Measurements from ENCODE around the gene CDK7. TPM values are rescaled to one million over a fixed set of nuclear protein-coding genes. Genes with fewer than 3 reads are reported as not detected.

The CDK7 gene
- total and polyA plus RNA-seq, 12 donors: 10.5 to 17.9 (median 13.7) TPM

DNA sequence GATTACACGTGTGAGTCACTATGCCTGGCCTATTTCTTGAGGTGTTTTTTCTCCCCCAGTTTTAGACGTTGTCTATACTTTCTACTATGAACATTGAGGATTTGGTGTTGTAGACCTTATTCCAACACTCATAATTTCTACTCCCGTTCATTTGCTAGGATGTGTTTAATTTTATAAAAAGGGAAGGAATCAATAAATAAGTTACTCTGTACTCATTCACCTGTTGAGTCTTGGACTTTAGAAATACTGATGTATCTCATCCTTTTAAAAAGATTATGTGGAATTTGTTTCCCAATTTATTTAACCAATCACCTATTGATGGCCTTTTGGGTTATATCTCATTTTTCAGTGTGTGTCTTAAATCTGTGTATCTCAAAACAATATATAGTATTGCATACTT, 3.2 kb downstream of the CDK7 start:
- ATAC-seq (no peak), DNase-seq (no peak)
- TF ChIP-seq, protein P1, sequence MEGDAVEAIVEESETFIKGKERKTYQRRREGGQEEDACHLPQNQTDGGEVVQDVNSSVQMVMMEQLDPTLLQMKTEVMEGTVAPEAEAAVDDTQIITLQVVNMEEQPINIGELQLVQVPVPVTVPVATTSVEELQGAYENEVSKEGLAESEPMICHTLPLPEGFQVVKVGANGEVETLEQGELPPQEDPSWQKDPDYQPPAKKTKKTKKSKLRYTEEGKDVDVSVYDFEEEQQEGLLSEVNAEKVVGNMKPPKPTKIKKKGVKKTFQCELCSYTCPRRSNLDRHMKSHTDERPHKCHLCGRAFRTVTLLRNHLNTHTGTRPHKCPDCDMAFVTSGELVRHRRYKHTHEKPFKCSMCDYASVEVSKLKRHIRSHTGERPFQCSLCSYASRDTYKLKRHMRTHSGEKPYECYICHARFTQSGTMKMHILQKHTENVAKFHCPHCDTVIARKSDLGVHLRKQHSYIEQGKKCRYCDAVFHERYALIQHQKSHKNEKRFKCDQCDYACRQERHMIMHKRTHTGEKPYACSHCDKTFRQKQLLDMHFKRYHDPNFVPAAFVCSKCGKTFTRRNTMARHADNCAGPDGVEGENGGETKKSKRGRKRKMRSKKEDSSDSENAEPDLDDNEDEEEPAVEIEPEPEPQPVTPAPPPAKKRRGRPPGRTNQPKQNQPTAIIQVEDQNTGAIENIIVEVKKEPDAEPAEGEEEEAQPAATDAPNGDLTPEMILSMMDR (IDR thresholded peaks at IDR 0.05): no peak
- WGBS, 2 donors: 85 to 90% methylated on average over 3 of the region's 3 CpGs
- no peaks in the 10 kb centered on the region for H3K27me3 ChIP-seq
- peaks cover 4 to 34% (median 18%) of the 10 kb centered on the region in 9 donors for H3K4me1 ChIP-seq
- H3K36me3 ChIP-seq: peaks cover 0 to 43% (median 6%) of the 10 kb centered on the region in 9 donors
- no peak overlapping the region for H3K4me3 ChIP-seq
- H3K9me3 ChIP-seq: no peaks in the 10 kb centered on the region
- intact Hi-C loops (cut with DNase I): loop anchor here in 4 of 10 donors (10.0 kb wide), 3 partner anchors 73 to 143 kb away; partner anchors contain the start of genes AK6 (in 2 of the 4), RAD17 (in 2 of the 4), TAF9 (in 2 of the 4) and CCNB1 (in 1 of the 4)
- no peak overlapping the region for H3K27ac ChIP-seq

DNA sequence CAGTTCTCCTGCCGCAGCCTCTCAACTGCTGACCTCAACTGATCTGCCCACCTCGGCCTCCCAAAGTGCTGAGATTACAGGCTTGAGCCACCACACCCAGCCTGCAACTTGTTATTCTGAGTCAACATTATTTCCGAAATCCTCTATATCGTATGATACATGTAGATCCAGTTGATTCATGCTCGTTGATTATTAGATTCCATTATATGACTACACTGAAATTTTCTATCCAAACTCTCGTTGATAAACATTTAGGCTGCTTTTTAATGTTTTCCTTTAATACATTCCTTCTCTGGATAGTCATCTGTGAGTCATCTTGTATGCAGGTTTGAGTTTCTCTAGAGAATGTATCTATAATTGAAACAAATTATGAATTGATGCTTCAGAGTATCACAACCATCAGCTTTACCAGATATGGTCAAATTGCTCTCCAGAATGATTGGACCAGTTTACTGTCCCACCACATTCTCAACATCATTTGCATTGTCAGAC, 4.1 kb downstream of the CDK7 start:
- 87 to 94% methylated on average over 6 of the region's 6 CpGs for WGBS, 2 donors
- H3K4me3 ChIP-seq: no peak overlapping the region
- peaks cover 4 to 37% (median 18%) of the 10 kb centered on the region in 9 donors for H3K4me1 ChIP-seq
- peaks cover 0 to 43% (median 6%) of the 10 kb centered on the region in 9 donors for H3K36me3 ChIP-seq
- no peaks in the 10 kb centered on the region for H3K9me3 ChIP-seq
- H3K27ac ChIP-seq: no peak overlapping the region
- ATAC-seq: no peak
- no peaks in the 10 kb centered on the region for H3K27me3 ChIP-seq
- no peak for DNase-seq
- TF ChIP-seq, protein P1 (IDR thresholded peaks at IDR 0.05): no peak
- intact Hi-C loops (cut with DNase I): loop anchor here in 4 of 10 donors (10.0 kb wide), 3 partner anchors 74 to 144 kb away; partner anchors contain the start of genes AK6 (in 2 of the 4), RAD17 (in 2 of the 4), TAF9 (in 2 of the 4) and CCNB1 (in 1 of the 4)

DNA sequence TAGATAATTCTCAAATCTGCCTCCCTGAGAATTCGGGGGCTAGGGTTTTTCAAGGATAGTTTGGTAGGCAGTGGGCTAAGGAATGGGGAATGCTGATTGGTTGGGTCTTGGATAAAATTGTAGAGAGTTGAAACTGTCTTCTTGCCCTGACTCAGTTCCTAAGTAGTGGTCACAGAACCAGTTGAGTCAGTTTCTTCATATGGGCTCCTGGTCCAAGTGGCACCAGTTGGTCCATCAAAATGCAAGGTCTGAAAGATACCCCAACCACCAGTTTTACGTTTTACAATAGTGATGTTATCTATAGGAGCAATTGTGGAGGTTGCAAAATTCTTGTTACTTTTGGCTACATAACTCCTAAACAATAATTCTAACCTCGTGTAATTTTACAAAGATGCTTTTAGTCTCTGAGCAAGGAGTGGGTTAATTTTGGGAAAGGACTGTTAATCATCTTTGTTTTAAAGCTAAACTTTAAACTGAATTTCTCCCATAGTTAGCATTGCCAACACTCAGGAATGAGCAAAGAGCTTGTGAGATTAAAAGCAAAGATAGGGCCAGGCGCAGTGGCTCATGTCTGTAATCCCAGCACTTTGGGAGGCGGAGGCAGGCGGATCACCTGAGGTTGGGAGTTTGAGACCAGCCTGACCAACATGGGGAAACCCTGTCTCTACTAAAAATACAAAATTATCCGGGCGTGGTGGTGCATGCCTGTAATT, 7.7 kb downstream of the CDK7 start:
- no peak for DNase-seq
- Histone ChIP-seq H3K4me3 (no peak overlapping the region), H3K4me1 (peaks cover 0 to 14% (median 5%) of the 10 kb centered on the region in 9 donors), H3K36me3 (peaks cover 0 to 38% (median 6%) of the 10 kb centered on the region in 9 donors), H3K9me3 (peaks cover 0 to 3% (median 0%) of the 10 kb centered on the region in 11 donors), H3K27me3 (no peaks in the 10 kb centered on the region), H3K27ac (no peak overlapping the region)
- 89 to 91% methylated on average over 8 of the region's 8 CpGs for WGBS, 2 donors
- TF ChIP-seq, protein P1 (IDR thresholded peaks at IDR 0.05): no peak
- intact Hi-C loops (cut with DNase I): no loop called here
- ATAC-seq: no peak

DNA sequence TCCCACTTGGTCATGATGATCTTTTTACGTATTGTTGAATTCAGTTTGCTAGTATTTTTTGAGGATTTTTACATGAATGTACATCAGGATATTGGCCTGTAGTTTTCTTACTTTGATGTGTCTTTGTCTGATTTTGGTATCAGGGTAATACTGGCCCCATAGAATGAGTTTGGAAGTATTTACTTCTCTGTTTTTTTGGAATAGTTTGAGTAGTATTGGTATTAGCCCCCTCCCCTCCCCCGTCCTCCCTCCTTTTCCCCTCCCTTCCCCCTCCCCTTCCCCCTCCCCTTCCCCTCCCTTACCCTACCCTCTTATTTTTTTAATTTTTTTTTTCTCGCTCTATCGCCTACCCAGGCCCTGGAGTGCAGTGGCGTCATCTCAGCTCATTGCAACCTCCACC, 10.3 kb downstream of the CDK7 start:
- no peak for DNase-seq
- WGBS, 2 donors: 97 to 98% methylated on average over 5 of the region's 5 CpGs
- peaks cover 0 to 17% (median 6%) of the 10 kb centered on the region in 11 donors for H3K9me3 ChIP-seq
- H3K4me1 ChIP-seq: peaks cover 0 to 5% (median 3%) of the 10 kb centered on the region in 9 donors
- H3K27me3 ChIP-seq: no peaks in the 10 kb centered on the region
- no peak overlapping the region for H3K27ac ChIP-seq
- no peak for ATAC-seq
- intact Hi-C loops (cut with DNase I): no loop called here
- TF ChIP-seq, protein P1 (IDR thresholded peaks at IDR 0.05): no peak
- H3K4me3 ChIP-seq: no peak overlapping the region
- peaks cover 0 to 19% (median 6%) of the 10 kb centered on the region in 9 donors for H3K36me3 ChIP-seq

Data from heart right ventricle (tissue), 16 donors.